Measurements from ENCODE around the gene CEP152. TPM values are rescaled to one million over a fixed set of nuclear protein-coding genes. Genes with fewer than 3 reads are reported as not detected.
"Not testable (repeated sequence)": the region's sequence is repeated elsewhere in the genome, so short reads cannot be mapped to it uniquely, and the experiment has no call there.

Gene CEP152, protein sequence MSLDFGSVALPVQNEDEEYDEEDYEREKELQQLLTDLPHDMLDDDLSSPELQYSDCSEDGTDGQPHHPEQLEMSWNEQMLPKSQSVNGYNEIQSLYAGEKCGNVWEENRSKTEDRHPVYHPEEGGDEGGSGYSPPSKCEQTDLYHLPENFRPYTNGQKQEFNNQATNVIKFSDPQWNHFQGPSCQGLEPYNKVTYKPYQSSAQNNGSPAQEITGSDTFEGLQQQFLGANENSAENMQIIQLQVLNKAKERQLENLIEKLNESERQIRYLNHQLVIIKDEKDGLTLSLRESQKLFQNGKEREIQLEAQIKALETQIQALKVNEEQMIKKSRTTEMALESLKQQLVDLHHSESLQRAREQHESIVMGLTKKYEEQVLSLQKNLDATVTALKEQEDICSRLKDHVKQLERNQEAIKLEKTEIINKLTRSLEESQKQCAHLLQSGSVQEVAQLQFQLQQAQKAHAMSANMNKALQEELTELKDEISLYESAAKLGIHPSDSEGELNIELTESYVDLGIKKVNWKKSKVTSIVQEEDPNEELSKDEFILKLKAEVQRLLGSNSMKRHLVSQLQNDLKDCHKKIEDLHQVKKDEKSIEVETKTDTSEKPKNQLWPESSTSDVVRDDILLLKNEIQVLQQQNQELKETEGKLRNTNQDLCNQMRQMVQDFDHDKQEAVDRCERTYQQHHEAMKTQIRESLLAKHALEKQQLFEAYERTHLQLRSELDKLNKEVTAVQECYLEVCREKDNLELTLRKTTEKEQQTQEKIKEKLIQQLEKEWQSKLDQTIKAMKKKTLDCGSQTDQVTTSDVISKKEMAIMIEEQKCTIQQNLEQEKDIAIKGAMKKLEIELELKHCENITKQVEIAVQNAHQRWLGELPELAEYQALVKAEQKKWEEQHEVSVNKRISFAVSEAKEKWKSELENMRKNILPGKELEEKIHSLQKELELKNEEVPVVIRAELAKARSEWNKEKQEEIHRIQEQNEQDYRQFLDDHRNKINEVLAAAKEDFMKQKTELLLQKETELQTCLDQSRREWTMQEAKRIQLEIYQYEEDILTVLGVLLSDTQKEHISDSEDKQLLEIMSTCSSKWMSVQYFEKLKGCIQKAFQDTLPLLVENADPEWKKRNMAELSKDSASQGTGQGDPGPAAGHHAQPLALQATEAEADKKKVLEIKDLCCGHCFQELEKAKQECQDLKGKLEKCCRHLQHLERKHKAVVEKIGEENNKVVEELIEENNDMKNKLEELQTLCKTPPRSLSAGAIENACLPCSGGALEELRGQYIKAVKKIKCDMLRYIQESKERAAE (N-terminal part only)
- 1.3 TPM for total RNA-seq
- long read RNA-seq, partial matches to known transcripts: 1 of 1 reads
- long read RNA-seq, other reads (novel, unspliced or antisense): 0 of 1 reads

DNA sequence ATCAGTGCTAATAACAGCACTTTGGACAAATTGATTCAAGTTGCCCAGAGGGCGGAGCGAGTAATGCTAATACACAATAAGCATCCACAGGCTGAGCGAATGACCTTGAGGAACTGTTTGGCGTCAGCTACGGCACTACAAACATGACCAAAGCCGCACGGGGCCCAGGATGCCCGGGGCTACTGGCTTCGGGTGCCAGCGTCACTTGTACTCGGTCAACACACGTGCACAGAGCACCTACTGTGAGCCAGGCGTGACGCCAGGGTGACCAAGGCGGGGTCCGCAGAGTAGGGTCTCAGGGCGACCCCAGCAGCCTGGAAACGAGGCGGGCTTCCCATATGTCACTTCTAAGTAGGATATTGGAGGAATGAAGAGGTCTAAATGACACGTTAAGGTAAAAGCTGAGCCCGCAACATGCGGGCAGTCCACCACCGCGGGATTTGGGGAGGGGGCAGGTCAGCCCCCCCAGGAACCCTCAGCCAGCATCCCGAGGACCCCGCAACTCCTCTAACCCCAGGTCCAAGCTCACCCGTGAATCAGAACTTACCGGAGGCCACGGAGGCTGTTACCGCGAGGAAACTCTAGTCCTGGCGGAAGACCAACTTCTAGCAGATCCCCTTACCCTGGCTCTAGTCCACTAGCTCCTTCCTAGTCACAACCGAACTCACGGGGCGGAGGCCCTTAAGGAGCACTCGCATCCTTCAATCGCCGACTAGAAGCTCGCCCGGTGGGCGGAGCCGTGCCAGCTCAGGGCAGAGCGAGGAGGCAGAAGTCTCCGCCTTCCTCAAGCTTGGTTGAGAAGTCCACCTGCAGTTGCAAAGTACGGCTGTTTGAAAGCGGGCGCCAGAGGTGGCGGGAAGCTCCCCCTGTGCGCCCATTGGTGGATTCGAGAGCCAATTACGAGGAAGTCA, at the start of gene CEP152:
Gene CEP152, minus strand, starts transcription at position 656 of the 911 bp plus-strand sequence. CDS start 5,420 bp downstream, outside the sequence.
- ATAC-seq (peak; percentile 99), DNase-seq (peak; percentile 95)
- intact Hi-C loops (cut with micrococcal nuclease): no loop called here

GRCh38 chr15:48859426-48859825, 48.6 kb upstream of the CEP152 start:
- ATAC-seq (no peak), DNase-seq (no peak)
- intact Hi-C loops (cut with micrococcal nuclease): no loop called here

DNA sequence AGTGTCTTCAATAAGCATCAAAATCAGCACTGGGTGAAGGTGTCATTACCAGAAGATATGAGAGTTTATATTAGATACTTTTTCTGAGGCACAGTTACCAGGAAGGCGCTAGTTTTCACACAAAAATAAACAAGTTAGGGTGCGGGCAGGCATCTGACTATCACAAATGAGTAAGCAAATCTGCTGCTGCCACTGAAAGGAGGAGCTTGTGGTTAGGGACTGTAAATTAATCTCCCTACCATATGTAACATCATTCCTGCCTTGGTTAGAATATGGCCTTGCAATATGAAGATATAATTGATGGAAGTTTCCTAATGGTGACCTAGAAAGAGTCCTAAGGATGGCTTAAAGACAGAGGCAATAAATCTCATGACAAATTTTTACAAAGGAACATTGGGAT, 47.5 kb upstream of the CEP152 start:
- intact Hi-C loops (cut with micrococcal nuclease): no loop called here
- ATAC-seq (no peak), DNase-seq (no peak)

DNA sequence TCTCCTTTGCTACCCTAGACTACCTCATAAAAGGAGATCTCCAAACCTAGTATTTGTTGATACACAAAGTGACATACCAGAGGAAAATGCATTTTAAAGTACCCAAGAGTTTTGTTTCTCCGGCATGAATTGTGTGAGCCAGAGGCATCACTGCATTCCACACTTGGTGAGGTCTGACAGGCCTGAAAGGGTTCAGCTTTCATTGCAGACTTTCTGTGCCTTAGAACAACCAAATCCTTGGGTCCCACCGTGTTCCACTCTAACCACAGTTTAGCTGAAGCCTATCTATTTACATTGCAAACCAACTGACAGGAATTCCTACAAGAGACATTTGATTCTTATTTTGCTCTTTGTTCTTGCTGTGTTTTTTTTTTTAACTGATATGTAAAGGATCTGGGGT, 46.1 kb upstream of the CEP152 start:
- ATAC-seq: no peak

DNA sequence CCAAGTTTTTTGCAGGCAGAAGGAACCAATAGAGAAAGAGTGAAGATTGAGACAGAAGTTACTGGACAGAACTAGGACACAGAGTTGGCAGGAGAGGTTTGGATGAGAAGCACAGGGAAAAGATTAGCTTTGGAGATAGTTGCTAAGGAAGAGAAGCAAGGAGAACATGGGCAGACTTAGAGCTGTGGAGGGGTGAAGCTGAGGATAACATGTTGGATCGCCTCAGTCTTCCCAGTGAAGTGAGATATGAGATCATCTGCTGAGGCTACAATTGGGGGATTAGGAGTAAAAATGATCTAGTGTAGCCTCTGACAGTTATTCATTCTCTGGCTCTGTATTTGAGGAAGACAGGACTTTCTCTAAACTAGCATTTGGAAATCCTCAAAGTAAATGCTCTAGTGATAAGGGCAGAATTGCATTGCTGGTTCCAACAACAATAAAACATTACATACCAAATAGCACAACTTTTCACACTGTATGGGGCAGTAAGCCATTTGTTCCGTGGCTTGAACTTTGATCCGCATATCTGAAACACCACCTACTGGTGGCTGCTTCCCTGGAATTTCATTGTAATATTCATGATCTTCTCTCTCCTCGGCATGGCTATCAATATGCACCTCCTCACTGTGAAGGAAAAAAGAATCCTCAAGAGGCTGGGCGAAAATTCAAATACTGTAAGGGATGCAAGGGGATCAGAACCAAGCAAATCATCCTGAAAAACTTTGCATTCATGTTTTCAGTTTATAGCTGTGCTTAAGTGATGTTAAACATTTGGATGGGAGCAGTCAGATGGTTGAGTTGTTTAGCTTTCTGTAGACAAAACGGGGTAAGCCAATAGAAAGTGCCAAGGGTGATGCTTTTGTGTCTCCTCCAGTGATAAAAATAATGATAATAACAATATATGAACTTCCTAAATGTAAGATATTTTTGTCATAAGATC, 44.9 kb upstream of the CEP152 start:
- peak; percentile 91 for ATAC-seq
- no peak for DNase-seq
- intact Hi-C loops (cut with micrococcal nuclease): no loop called here

More for the DNA sequence above, 46.1 kb upstream of the CEP152 start:
- intact Hi-C loops (cut with micrococcal nuclease): no loop called here
- no peak for DNase-seq

DNA sequence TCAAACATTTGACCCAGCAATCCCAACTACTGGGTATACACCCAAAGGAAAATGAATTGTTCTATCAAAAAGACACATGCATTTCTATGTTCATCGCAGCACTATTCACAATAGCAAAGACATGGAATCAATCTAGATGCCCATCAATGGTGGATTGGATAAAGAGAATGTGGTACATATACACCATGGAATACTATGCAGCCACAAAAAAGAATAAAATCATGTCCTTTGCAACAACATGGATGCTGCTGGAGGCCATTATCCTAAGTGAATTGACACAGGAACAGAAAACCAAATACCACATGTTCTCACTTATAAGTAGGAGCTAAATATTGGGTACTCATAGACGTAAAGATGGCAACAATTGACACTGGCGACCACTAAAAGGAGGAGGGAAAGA, 43.6 kb upstream of the CEP152 start:
- ATAC-seq; intact Hi-C loops (cut with micrococcal nuclease); DNase-seq: not testable (repeated sequence)

DNA sequence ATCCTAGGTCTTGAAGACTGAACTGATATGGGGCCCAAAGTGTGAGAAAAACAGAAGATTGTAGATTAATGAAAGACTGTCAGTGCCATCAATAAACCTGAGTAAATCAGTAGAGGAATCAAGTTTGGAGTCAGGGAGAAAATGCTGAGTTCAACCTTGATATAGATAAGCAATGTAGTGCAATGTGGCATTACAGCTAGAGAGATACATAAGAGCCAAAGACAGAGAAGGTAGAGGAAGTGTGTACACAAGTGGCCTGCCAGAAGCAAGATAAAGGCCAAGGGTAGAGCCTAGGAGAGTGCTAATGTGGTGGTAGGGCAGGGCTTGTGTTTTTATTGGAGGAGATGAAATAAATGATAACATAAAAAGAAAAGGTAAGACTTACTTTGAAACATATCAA, 41.1 kb upstream of the CEP152 start:
- ATAC-seq (no peak), DNase-seq (no peak)
- intact Hi-C loops (cut with micrococcal nuclease): no loop called here

DNA sequence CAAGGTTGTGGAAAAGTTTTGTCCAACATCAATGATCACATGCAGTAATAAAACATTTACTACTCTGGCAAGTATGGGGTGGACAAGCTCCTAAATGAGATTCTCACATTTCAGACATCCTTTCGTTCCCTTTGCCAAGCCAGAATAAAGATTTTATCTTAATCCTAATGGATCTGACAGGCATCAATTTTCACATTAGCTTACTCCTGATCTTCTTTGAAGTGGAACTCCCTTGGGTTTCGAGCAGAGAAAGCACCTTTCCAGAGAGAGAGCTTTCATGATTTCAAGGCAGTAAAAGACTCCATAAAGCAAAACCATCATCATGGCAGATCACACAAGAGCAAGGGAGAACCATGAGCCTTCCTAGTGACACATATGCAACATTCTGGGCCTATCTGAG, 39.8 kb upstream of the CEP152 start:
- intact Hi-C loops (cut with micrococcal nuclease): no loop called here
- DNase-seq (no peak), ATAC-seq (no peak)

DNA sequence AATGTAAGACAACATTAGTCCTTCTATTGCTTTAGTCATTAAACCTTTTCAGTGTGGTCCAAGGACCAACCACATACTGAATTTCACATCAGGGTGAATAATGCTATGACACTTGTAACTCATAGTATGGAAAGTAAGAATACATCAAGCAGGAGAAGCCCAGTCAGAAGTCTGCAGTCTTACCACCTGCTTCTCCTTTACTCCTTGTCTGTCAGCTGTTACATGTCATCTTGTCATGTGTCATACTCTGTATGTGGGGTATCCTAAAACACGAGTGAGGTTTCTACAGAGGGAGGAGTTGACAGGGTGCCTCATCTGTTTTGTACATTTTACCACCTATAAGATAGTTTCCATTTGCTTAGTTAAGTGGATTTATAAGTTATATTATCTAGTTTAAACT, 34.3 kb upstream of the CEP152 start:
- intact Hi-C loops (cut with micrococcal nuclease): no loop called here
- no peak for DNase-seq
- ATAC-seq: no peak

DNA sequence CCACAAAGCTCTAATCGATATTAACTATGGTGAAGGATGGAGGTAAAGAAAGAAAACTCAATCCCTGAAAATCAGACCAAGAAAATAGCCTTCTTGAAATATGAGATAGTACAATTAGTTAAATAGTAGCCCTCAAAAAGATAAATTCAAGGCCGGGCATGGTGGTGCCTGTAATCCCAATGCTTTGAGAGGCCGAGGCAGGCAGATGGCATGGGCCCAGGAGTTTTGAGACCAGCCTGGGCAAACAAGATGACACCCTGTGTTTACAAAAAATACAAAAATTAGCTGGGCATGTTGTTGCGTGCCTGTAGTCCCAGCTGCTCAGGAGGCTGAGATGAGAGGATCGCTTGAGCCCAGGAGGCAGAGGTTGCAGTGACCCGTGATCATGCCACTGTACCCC, 31.6 kb upstream of the CEP152 start:
- DNase-seq (no peak), ATAC-seq (no peak)
- intact Hi-C loops (cut with micrococcal nuclease): no loop called here

DNA sequence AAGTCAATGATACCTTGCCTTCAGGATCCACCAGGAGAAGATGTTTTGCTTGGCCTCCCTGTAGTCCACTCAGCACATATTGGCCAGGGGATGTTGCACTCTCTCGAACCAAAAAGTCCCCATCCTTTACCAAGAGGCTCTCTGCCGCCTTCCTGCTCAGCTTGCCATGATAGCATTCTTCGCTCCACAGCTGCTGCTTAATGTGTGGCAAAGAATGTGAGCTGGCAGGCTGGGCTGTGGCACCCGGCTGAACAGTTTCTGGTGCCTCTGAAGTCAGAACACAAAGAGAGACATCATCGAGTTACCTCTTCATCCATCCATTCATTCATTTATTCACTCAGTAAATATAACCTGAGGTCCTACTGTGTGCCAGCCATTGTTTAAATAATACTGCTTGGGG, 23.9 kb upstream of the CEP152 start:
- ATAC-seq: no peak
- intact Hi-C loops (cut with micrococcal nuclease): no loop called here
- no peak for DNase-seq

GRCh38 chr15:48833526-48834239, 22.8 kb upstream of the CEP152 start:
- DNase-seq (no peak), ATAC-seq (no peak)
- intact Hi-C loops (cut with micrococcal nuclease): no loop called here

DNA sequence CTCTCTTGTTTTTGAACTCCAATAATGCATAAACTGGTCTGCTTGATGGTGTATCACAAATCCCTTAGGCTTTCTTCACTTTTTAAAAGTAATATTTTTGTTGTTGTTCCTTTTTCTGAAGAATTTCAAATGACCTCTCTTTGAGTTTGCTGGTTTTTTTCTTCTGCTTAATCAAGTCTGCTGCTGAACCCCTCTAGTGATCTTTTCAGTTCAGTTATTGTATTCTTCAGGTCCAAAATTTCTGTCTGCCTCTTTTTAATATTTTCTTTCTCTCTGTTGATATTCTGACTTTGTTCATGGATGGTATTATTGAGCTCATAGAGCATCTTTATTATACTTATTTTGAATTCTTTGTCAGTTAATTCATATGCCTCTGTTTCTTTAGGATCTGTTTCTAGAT, 21.8 kb upstream of the CEP152 start:
- intact Hi-C loops (cut with micrococcal nuclease): no loop called here
- DNase-seq: no peak

GRCh38 chr15:48828906-48829305, 18.0 kb upstream of the CEP152 start:
- intact Hi-C loops (cut with micrococcal nuclease): no loop called here
- no peak for ATAC-seq
- DNase-seq: no peak

More for the DNA sequence above, 21.8 kb upstream of the CEP152 start:
- ATAC-seq: no peak

DNA sequence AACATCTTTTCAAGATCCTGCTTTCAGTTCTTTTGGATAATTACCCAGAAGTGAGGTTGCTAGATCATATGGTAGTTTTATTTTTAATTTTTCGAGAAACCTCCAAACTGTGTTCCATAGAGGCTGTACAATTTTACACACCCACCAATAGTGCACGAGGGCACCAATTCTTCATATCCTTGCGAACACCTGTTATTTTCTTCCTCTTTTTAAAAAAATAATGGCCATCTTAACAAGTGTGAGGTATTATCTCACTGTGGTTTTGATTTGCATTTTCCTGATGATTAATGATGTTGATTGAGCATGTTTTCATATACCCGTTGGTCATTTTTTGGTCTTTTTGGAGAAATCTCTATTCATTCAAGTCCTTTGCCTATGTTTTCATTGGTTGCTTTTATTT, 17.6 kb upstream of the CEP152 start:
- no peak for DNase-seq
- intact Hi-C loops (cut with micrococcal nuclease): no loop called here

DNA sequence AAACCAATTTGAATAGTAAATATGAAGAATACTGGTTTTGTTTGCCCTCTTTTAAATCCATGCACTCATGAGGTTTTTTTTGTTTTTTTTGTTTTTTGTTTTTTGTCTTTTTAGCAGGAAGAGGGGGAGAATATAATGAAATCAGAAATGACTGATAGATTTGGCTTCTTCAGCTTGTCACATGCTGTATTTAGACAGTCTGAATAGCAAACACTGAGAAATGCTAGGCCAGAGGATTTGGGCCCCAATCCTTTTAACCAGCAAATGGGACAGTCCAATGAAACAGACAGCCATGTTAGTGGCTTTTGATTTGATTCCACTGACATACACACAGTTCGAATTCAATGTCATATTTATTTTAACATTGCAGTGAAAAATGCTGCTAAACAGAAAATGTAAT, 14.2 kb upstream of the CEP152 start:
- intact Hi-C loops (cut with micrococcal nuclease): no loop called here
- DNase-seq (no peak), ATAC-seq (no peak)

More for the DNA sequence above, 17.6 kb upstream of the CEP152 start:
- ATAC-seq: no peak

- DNase-seq: no peak
- ATAC-seq: no peak
- intact Hi-C loops (cut with micrococcal nuclease): no loop called here
Observed at GRCh38 chr15:48823706-48824105, 12.8 kb upstream of the CEP152 start.

Data from left ventricle myocardium superior (tissue), 1 donor.